ENCODE results near the gene KCNMB2.

The KCNMB2 gene

GRCh38 chr3:178536211-178537079 lies at the start of gene KCNMB2:
TSS of gene KCNMB2 (plus strand) at chr3:178536436.
- DNase-seq: peak; percentile 80 to 82

GRCh38 chr3:178486903-178487302 lies 49.3 kb upstream of the KCNMB2 start:
- DNase-seq: no peak

DNA sequence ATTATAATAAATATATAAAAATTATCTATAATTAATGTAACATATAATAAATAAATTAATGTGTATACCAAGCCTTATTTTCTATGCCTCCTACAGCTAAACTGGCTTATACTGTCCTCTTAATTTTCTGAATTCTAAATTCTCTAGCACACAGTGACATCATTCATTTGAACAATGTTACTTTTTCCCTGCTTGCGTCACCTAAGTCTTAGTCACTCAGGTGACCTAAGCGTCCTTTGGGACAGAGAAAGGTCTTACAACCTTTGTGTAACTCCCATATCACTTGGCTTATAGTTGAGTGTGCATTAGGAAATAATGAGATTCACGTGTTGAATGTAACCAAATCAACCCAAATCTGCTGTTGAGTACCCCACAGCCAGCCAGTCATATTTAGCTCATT lies 48.5 kb upstream of the KCNMB2 start:
- DNase-seq: no peak

GRCh38 chr3:178491751-178492150 lies 44.5 kb upstream of the KCNMB2 start:
- no peak for DNase-seq

- no peak for DNase-seq
Measured at GRCh38 chr3:178492491-178492890, 43.7 kb upstream of the KCNMB2 start.

DNA sequence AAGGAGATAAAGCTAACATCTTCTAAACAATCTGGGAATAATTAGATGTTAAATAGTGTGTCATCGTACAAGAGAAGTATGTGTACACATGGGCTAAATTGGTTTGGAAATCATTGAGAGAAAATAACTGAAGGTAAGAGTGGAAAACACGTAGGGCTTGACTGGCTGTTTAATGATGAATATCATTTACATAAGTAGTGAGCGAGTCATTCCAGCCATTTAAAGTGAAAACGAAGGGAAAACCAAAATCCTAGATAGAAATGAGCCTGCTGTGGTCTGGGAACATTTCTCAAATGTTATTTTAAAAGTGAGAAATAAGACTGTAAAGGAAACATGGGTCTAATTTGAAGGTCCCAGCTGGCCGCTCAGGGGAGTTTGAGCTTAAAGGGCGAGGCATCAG lies 41.9 kb upstream of the KCNMB2 start:
- no peak for DNase-seq

DNA sequence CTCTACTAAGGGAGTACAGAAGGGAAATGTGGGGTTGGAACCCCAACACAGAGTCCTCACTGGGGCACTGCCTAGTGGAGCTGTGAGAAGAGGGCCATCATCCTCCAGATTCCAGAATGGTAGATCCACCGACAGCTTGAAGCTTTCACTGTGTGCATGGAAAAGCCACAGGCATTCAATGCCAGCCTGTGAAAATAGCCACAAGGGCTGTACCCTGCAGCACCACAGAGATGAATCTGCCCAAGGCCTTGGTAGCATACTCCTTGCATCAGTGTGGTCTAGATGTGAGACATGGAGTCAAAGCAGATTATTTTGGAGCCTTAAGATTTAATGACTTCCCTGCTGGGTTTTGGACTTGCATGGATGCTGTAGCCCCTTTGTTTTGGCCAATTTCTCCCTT lies 39.3 kb upstream of the KCNMB2 start:
- no peak for DNase-seq

DNA sequence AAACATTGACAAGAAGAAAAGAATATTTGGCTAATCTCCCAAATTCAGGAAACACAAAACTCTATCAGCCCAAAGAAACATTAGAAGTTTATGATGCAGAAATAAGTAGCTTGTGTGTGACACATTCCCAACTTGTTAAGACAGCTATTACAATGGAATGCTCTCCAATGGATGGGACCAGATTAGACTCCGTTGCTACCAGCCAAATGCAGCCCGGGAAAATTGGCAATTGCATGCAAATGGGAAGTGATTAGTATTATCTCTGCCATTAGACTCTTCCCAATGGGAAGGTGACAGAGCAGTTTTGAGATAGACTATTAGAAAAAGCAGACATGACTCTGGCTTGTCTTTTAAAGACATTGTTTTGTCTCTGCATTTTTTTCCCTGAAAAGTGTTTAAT lies 37.4 kb upstream of the KCNMB2 start:
- DNase-seq: no peak

DNA sequence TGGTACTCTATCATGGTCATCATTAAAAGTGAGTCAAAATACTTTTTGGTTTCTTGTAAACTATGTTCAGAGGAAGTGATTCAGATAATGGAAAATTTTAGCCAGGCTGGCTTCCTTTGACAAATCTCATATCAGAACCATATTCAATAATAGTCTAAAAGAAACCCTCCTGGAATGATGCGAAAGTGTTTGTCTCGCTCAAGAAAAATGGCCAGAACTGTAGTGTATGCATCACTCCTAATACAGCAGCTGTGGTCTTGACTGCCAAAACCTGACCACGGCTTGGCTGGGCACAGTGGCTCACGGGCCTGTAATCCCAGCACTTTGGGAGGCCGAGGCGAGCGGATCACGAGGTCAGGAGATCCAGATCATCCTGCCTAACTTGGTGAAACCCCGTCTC lies 35.6 kb upstream of the KCNMB2 start:
- DNase-seq: no peak

DNA sequence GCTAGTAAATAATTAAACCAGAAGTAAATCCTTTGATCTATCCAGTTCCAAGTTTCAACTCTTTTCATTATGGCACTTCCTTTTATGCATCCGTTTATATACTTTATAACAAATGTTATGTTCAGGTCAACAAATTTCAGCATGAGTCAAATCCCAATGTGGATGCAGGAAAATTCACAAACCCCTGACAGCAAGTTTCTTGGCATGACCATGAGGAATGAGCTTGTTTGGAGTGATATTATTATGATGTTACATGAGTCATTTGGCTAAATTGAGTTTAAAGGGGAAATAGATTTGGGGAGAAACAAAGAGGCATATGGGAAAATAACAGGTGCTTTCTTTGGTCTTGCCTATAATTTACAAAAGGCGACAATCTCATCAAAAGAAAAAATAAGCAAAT lies 32.1 kb upstream of the KCNMB2 start:
- DNase-seq: no peak

- DNase-seq: no peak
Measured at GRCh38 chr3:178505832-178506231, 30.4 kb upstream of the KCNMB2 start.

DNA sequence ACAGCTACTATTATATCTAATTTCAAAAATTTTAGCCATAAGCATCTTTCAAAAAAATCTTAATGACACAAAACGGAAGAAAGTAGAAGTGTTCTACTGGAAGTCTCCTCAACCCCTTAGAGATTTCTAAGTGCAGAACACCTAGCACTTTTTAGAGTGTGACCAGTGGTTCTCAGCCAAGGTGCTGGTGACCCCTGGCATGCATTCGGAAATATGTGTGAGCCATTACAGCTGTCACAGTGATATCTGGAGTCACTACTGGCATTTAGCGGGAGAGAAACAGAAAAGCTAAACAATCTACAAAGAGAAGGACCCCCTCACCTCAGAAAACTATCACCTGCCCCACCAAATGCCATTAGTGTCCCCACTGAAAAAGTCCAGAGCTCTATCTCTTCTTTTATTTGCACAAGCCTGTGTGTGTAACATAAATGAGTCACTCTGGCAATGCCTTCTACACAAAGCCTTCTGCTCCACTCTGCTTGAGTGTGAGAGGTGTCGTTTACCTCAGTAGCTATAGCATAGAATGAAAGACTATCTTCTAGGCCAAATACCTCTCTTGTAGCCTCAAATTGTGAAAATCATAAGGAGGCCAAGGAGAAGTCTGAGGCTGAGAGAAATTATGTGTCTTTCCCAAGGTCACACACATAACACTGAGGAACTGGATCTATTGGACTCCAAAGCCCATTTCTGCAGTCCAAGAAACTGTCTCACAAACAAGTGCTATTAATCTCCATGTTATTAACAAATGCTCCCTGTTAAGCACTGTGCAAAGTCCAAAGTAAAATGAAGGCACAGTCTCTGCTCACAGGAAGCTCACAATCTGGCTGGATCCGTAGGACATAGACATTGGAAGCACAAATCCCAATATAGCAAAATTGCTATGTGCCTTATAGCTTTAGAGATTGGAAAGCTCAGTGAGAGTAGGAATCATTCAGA lies 28.5 kb upstream of the KCNMB2 start:
- no peak for DNase-seq

- no peak for DNase-seq
Measured at GRCh38 chr3:178508443-178508825, 27.8 kb upstream of the KCNMB2 start.

DNA sequence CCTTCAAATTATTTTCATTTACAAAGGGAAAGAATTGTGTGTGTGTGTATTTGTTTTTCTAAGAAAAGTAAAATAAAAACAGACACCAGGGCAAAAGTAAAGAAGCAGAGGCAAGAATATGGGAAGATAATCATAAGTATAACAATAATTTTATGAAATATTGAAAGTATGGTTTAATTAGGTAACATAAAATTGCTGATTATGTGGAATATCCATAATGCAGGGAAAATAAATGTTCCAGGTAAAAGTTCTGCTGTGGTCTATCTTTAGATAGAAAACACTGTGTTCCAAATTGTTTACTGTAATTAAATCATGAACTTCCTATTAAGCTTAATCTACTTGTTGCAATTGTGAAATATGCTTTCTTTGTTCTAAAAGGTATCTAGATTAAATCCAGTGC lies 25.7 kb upstream of the KCNMB2 start:
- DNase-seq: no peak

DNA sequence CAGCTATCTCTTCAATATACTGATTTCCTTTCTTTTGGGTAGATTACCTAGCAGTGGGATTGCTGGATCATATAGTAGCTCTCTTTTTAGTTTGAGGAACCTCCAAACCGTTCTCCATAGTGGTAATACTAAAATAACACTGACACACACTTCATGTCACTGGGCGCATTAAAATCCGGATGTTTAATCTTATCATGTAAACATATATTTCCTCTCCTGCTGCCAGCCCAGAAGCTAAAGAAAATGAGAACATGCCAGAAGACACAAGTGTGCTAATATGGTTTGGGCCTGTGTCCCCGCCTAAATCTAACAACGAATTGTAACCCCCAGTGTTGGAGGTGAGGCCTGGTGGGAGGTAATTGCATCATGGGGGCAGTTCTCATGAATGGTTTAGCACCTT lies 23.6 kb upstream of the KCNMB2 start:
- DNase-seq: no peak

- no peak for DNase-seq
Measured at GRCh38 chr3:178513546-178514380, 22.5 kb upstream of the KCNMB2 start.

DNA sequence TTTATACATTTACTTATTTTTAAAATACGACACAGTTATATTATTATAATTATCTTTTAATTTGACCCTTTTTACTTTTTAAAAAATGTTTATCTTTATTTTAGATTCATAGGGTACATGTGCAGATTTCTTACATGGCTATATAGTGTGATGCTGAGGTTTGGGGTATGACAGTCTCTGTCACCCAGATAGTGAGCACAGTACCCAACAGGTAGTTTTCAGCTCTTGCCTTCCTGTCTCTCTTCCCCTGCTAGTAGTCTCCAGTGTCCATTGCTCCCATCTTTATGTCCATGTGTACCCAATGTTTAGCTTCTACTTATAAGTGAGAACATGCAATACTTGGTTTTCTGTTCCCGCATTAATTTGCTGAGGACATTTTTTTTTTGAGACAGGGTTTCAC lies 21.8 kb upstream of the KCNMB2 start:
- no peak for DNase-seq

DNA sequence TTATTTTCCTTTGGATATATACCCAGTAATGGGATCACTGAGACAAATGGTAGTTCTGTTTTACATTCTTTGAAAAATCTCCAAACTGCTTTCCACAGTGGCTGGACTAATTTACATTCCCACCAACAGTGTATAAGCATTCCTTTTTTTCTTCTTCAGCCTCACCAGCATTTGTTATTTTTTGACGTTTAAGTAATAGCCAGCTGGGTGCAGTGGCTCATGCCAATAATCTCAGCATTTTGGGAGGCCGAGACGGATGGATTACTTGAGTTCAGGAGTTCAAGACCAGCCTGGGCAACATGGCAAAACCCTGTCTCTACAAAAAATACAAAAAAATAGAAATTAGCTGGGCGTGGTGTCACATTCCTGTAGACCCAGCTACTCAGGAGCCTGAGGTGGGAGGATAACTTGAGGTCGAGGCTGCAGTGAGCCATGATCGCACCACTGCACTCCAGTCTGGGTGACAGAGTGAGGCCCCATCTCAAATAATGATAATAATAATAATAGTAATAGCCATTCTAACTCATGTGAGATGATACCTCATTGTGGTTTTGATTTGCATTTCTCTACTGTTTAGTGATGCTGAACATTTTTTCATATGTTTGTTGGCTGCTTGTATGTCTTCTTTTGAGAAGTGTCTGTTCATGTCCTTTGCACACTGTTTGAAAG lies 21.0 kb upstream of the KCNMB2 start:
- peak in 1 of 2 experiments; percentile 3 for DNase-seq

DNA sequence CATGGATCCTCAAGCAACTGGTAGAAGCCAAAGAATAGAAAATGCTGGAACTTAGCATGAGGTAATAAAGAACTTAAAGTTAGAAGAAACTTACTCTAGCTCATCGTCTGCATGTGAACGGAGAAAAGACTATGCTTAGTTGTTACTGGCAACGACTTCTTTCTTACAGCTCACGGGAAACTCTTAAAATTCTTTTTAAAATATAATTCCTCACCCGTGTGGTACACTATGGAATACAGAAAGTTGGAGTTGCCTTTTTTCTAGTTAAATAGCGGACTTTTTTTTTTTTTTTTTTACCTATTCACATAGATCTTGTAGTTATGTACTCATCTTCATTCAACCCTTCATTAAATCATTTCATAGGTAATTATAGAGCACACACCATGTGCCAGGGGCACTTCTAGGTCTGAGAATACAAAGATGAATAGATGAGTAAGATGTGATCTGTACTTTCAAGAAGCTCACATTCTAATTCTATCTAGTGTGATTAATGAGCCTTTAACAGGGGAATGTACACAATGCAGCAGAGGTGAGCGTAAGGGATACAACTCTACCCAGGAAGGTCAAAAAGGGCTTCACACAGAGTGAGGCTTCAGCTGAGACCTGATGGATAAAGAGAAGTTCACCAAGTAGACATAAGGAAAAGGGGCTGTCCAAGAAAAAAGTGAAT lies 18.4 kb upstream of the KCNMB2 start:
- no peak for DNase-seq

DNA sequence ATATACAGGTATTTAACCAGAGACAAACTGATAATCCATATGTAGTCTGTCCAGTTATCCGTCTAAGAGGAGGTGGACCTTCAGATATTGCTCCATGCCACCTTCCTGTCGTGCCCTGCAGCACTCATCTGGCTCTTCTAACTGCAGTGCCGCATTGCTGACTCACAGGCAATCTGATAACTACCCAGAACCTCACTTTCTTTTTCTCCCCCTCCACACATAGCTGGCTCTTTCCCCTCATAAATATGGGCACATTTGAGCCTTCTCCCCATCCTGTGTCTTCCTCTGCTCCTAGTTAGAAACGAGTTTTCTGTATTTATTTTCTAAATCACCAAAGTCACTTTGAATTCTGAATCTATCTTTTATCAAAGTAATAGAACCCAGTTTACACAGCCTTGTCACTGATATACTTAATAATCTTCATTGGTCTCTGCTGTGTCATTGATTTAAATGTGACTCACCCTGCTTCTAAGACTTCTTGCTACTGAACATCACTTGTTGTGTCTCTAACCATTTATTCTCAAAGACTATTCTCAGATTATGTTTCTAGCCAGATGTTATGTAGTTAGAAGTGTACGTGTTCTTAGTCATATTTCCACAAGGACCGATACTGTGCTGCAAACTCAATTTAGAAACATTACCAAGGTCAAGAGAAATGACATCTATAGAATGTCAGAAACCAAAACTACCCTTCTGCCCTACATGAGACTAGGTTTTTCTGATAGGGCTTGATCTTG lies 17.4 kb upstream of the KCNMB2 start:
- DNase-seq: no peak

DNA sequence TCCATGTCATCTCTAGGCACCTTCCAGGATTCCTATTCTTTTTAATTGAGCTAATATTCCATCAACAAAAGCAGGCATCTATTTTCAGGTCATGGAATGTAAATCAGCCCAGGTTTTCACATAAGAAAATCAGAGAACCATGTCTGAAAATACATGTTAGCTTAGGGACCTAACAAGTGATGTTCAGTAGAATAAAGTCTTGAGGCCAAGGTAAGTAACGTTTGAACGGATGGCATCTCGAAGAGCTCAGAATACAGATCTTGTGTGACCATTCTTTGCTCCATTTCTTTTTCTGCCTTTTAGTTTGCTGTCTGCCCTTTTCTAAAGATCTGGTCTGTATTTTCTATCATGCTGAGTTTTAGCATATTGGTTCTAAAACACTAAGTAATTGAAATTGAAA lies 16.5 kb upstream of the KCNMB2 start:
- DNase-seq: no peak

Data from NCI-H526 (cell line).